Measurements from ENCODE around the gene CUX1. TPM values are rescaled to one million over a fixed set of nuclear protein-coding genes. Genes with fewer than 3 reads are reported as not detected.

Gene CUX1
- total RNA-seq, 4 donors from 2014 or later = 40.0 to 55.9 (median 47.3) TPM

GRCh38 chr7:102029616-102030015 lies 212.2 kb downstream of the CUX1 start:
- Histone ChIP-seq H3K4me1 (no peaks in the 10 kb centered on the region), H3K4me3 (no peak overlapping the region), H3K27ac (no peak overlapping the region), H3K27me3 (no peaks in the 10 kb centered on the region), H3K36me3 (peaks cover 0 to 34% (median 0%) of the 10 kb centered on the region in 3 donors), H3K9me3 (no peaks in the 10 kb centered on the region)
- 70 to 100% methylated on average over 5 to 6 of the region's 6 CpGs for WGBS, 2 donors
- no peak for TF ChIP-seq CTCF (IDR thresholded peaks at IDR 0.05)
- no peak for TF ChIP-seq POLR2A (IDR thresholded peaks at IDR 0.05)
- DNase-seq = no peak
- intact Hi-C loops (cut with DNase I) = no loop called here

- no peak overlapping the region for H3K4me3 ChIP-seq
- no peak overlapping the region for H3K27ac ChIP-seq
- TF ChIP-seq POLR2A (IDR thresholded peaks at IDR 0.05) = no peak
- no peak for TF ChIP-seq CTCF (IDR thresholded peaks at IDR 0.05)
- intact Hi-C loops (cut with DNase I) = no loop called here
- H3K4me1 ChIP-seq = no peaks in the 10 kb centered on the region
- no peak for DNase-seq
- WGBS, 2 donors = 89 to 94% methylated on average over 8 of the region's 8 CpGs
- no peaks in the 10 kb centered on the region for H3K9me3 ChIP-seq
- H3K27me3 ChIP-seq = no peaks in the 10 kb centered on the region
- H3K36me3 ChIP-seq = peaks cover 0 to 34% (median 0%) of the 10 kb centered on the region in 3 donors
These were observed 213.3 kb downstream of the CUX1 start for GRCh38 chr7:102030696-102031095.

- WGBS, 2 donors = 87 to 94% methylated on average over 4 to 5 of the region's 5 CpGs
- Histone ChIP-seq H3K4me3 (no peak overlapping the region), H3K27me3 (no peaks in the 10 kb centered on the region), H3K36me3 (no peaks in the 10 kb centered on the region), H3K4me1 (no peaks in the 10 kb centered on the region), H3K27ac (no peak overlapping the region), H3K9me3 (no peaks in the 10 kb centered on the region)
- TF ChIP-seq CTCF (IDR thresholded peaks at IDR 0.05) (no peak), POLR2A (IDR thresholded peaks at IDR 0.05) (no peak)
- intact Hi-C loops (cut with DNase I) = no loop called here
- no peak for DNase-seq
These were observed 219.5 kb downstream of the CUX1 start for GRCh38 chr7:102036958-102037357.

GRCh38 chr7:102039706-102040105 lies 222.3 kb downstream of the CUX1 start:
- no peak for TF ChIP-seq CTCF (IDR thresholded peaks at IDR 0.05)
- no peak for TF ChIP-seq POLR2A (IDR thresholded peaks at IDR 0.05)
- intact Hi-C loops (cut with DNase I) = no loop called here
- no peaks in the 10 kb centered on the region for H3K36me3 ChIP-seq
- DNase-seq = no peak
- 83 to 96% methylated on average over 9 to 10 of the region's 11 CpGs for WGBS, 2 donors
- H3K27me3 ChIP-seq = no peaks in the 10 kb centered on the region
- peaks cover 0 to 2% (median 0%) of the 10 kb centered on the region in 3 donors for H3K4me1 ChIP-seq
- H3K9me3 ChIP-seq = no peaks in the 10 kb centered on the region
- no peak overlapping the region for H3K27ac ChIP-seq
- no peak overlapping the region for H3K4me3 ChIP-seq

- TF ChIP-seq CTCF (IDR thresholded peaks at IDR 0.05) = no peak
- no peak for TF ChIP-seq POLR2A (IDR thresholded peaks at IDR 0.05)
- Histone ChIP-seq H3K9me3 (no peaks in the 10 kb centered on the region), H3K27ac (no peak overlapping the region), H3K4me3 (no peak overlapping the region), H3K4me1 (peaks cover 0 to 10% (median 0%) of the 10 kb centered on the region in 3 donors), H3K27me3 (no peaks in the 10 kb centered on the region), H3K36me3 (no peaks in the 10 kb centered on the region)
- intact Hi-C loops (cut with DNase I) = no loop called here
- DNase-seq = no peak
- WGBS, 2 donors = 77 to 92% methylated on average over 10 to 11 of the region's 11 CpGs
These were observed 223.1 kb downstream of the CUX1 start for GRCh38 chr7:102040569-102040968.

Measured in esophagus squamous epithelium (tissue), 5 donors.